ENCODE data around the gene SH3BGRL3. TPM values are rescaled to one million over a fixed set of nuclear protein-coding genes. Genes with fewer than 3 reads are reported as not detected.

Gene SH3BGRL3
- total RNA-seq, 1 experiment from 2014 or later: 193 TPM

GRCh38 chr1:26322042-26322331 lies 42.1 kb downstream of the SH3BGRL3 start:
- no peak overlapping the region for H3K27ac ChIP-seq (ENCODE audit: low read length)
- no peak overlapping the region for H3K4me3 ChIP-seq (ENCODE audit: low read depth in 2 of 2, low read length in 2 of 2)
- no peaks in the 10 kb centered on the region for H3K4me1 ChIP-seq (ENCODE audit: control insufficient read depth, insufficient read depth, low read length)
- H3K9me3 ChIP-seq (ENCODE audit: control insufficient read depth, insufficient read depth, low read depth, low read length): no peaks in the 10 kb centered on the region
- H3K36me3 ChIP-seq (ENCODE audit: control insufficient read depth, insufficient read depth, low read length): no peaks in the 10 kb centered on the region
- ChIA-PET POLR2A (interaction anchor here (1.1 kb wide), 1 partner anchor 17 kb away, joined by 3 read pairs; no protein-coding TSS in a partner anchor), CTCF (interaction anchor here (1.0 to 2.0 kb wide), 5 partner anchors 11 to 48 kb away, joined by 3 to 11 read pairs (median 4); no protein-coding TSS in a partner anchor)
- BruUV-seq (replicated peaks): no TSS peak
- H3K27me3 ChIP-seq (ENCODE audit: control insufficient read depth, insufficient read depth, low read length): no peaks in the 10 kb centered on the region
- in situ Hi-C loops (cut with HindIII; ENCODE audit: low pct_unique_long_range_greater_than_20kb, low sequenced_read_pairs): no loop called here
- ATAC-seq (no peak), DNase-seq (ENCODE audit: low read depth, low spot score) (no peak)
- intact Hi-C loops (cut with micrococcal nuclease; ENCODE audit: unreplicated experiment): no loop called here
- TF ChIP-seq POLR2AphosphoS5 (IDR thresholded peaks at IDR 0.05; ENCODE audit: low read depth, low read length): no peak
- no peak for TF ChIP-seq SIN3A (IDR thresholded peaks at IDR 0.05; ENCODE audit: borderline replicate concordance, insufficient read depth, low read depth, low read length)
- no peak for TF ChIP-seq REST (IDR thresholded peaks at IDR 0.05; ENCODE audit: insufficient read depth in 1 of 2, low read depth in 2 of 2, low read length in 1 of 2)
- TF ChIP-seq TCF7L2 (IDR thresholded peaks at IDR 0.05; ENCODE audit: low read depth, low read length): no peak

GRCh38 chr1:26323382-26323781 lies 43.5 kb downstream of the SH3BGRL3 start:
- in situ Hi-C loops (cut with HindIII; ENCODE audit: low pct_unique_long_range_greater_than_20kb, low sequenced_read_pairs): no loop called here
- no TSS peak for BruUV-seq (replicated peaks)

More at GRCh38 chr1:26323382-26323781, 43.5 kb downstream of the SH3BGRL3 start:
- Histone ChIP-seq H3K27ac (ENCODE audit: low read length) (no peak overlapping the region), H3K27me3 (ENCODE audit: control insufficient read depth, insufficient read depth, low read length) (no peaks in the 10 kb centered on the region), H3K4me3 (ENCODE audit: low read depth in 2 of 2, low read length in 2 of 2) (no peak overlapping the region), H3K9me3 (ENCODE audit: control insufficient read depth, insufficient read depth, low read depth, low read length) (no peaks in the 10 kb centered on the region), H3K4me1 (ENCODE audit: control insufficient read depth, insufficient read depth, low read length) (no peaks in the 10 kb centered on the region), H3K36me3 (ENCODE audit: control insufficient read depth, insufficient read depth, low read length) (no peaks in the 10 kb centered on the region)
- ChIA-PET POLR2A (no interaction called here), CTCF (interaction anchor here (0.7 kb wide), 1 partner anchor 94 kb away, joined by 7 read pairs; no protein-coding TSS in a partner anchor)
- ATAC-seq: no peak
- TF ChIP-seq POLR2AphosphoS5 (IDR thresholded peaks at IDR 0.05; ENCODE audit: low read depth, low read length): no peak
- no peak for TF ChIP-seq CTCF (IDR thresholded peaks at IDR 0.05)
- TF ChIP-seq TCF7L2 (IDR thresholded peaks at IDR 0.05; ENCODE audit: low read depth, low read length): no peak
- no peak for TF ChIP-seq REST (IDR thresholded peaks at IDR 0.05; ENCODE audit: insufficient read depth in 1 of 2, low read depth in 2 of 2, low read length in 1 of 2)
- no peak for TF ChIP-seq SIN3A (IDR thresholded peaks at IDR 0.05; ENCODE audit: borderline replicate concordance, insufficient read depth, low read depth, low read length)
- no peak for DNase-seq (ENCODE audit: low read depth, low spot score)
- intact Hi-C loops (cut with micrococcal nuclease; ENCODE audit: unreplicated experiment): no loop called here
